Measurements from ENCODE around the gene PAPPA. TPM values are rescaled to one million over a fixed set of nuclear protein-coding genes. Genes with fewer than 3 reads are reported as not detected.

Gene PAPPA
- total RNA-seq, 1 donor from 2014 or later: 0.72 TPM

DNA sequence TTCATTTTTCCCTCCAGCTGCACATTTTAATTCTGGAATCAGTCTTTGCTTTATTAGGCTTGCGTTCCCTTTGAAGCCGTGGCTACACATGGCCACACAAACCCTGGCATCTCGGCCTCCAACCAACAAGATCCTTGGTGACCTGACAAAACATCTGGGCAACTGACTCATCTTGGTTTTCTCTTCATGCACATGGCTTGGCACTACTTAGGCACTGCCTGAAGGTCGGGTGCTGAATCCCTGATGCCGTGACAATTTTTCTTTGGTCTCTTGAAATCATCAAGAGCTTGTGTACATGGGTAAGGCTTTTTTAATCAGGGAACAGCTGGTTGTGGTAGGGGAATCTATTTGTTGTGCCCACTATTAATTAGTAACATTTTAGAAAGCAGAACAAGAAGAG lies 16.0 kb upstream of the PAPPA start:
- H3K36me3 Mint-ChIP-seq (ENCODE audit: low read depth): no peaks in the 10 kb centered on the region
- no peak for DNase-seq (ENCODE audit: low read depth, low spot score)
- H3K27me3 Mint-ChIP-seq (ENCODE audit: low read depth): peaks cover 19% of the 10 kb centered on the region
- no peak overlapping the region for H3K4me3 Mint-ChIP-seq
- no peak overlapping the region for H3K27ac Mint-ChIP-seq (ENCODE audit: unreplicated experiment)
- no peaks in the 10 kb centered on the region for H3K4me1 Mint-ChIP-seq
- H3K9me3 Mint-ChIP-seq: no peaks in the 10 kb centered on the region
- TF ChIP-seq, protein P1, sequence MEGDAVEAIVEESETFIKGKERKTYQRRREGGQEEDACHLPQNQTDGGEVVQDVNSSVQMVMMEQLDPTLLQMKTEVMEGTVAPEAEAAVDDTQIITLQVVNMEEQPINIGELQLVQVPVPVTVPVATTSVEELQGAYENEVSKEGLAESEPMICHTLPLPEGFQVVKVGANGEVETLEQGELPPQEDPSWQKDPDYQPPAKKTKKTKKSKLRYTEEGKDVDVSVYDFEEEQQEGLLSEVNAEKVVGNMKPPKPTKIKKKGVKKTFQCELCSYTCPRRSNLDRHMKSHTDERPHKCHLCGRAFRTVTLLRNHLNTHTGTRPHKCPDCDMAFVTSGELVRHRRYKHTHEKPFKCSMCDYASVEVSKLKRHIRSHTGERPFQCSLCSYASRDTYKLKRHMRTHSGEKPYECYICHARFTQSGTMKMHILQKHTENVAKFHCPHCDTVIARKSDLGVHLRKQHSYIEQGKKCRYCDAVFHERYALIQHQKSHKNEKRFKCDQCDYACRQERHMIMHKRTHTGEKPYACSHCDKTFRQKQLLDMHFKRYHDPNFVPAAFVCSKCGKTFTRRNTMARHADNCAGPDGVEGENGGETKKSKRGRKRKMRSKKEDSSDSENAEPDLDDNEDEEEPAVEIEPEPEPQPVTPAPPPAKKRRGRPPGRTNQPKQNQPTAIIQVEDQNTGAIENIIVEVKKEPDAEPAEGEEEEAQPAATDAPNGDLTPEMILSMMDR (conservative IDR thresholded peaks at IDR 0.05): no peak

DNA sequence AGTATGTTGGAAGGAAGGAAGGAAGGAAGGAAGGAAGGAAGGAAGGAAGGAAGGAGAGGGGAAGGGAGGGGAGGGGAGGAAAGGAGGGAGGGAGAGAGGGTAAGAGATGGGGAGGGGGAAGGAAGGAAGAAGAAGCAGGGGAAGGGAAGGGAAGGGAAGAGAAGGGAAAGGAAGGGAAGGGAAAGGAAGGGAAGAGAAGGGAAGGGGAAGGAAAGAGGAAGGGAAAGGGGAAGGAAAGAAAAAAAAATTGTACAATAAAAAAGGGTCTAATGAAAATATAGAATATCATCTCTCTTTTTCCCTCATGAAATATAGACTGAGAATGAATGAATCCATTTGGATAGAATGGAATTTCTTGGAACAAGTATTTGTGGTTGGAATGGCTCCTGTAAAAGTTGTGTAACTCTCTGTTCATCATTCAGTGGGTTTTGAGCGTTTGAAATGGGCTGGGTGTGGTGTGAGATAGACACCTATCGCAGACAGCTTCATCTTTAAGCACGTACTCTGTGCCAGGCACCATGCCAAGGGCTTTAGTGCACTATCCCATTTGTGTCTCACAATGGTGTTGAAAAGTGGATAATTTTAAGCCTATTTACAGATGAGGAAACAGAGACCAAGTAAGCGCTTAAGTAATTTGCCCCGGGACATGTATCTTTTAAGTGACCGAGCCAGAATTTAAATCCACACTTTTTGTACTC lies 11.6 kb upstream of the PAPPA start:
- no peak for DNase-seq (ENCODE audit: low read depth, low spot score)
- Mint-ChIP-seq H3K4me1 (no peaks in the 10 kb centered on the region), H3K9me3 (no peaks in the 10 kb centered on the region), H3K36me3 (ENCODE audit: low read depth) (no peaks in the 10 kb centered on the region), H3K4me3 (no peak overlapping the region), H3K27me3 (ENCODE audit: low read depth) (peaks cover 17% of the 10 kb centered on the region), H3K27ac (ENCODE audit: unreplicated experiment) (no peak overlapping the region)
- TF ChIP-seq, protein P1 (conservative IDR thresholded peaks at IDR 0.05): no peak

DNA sequence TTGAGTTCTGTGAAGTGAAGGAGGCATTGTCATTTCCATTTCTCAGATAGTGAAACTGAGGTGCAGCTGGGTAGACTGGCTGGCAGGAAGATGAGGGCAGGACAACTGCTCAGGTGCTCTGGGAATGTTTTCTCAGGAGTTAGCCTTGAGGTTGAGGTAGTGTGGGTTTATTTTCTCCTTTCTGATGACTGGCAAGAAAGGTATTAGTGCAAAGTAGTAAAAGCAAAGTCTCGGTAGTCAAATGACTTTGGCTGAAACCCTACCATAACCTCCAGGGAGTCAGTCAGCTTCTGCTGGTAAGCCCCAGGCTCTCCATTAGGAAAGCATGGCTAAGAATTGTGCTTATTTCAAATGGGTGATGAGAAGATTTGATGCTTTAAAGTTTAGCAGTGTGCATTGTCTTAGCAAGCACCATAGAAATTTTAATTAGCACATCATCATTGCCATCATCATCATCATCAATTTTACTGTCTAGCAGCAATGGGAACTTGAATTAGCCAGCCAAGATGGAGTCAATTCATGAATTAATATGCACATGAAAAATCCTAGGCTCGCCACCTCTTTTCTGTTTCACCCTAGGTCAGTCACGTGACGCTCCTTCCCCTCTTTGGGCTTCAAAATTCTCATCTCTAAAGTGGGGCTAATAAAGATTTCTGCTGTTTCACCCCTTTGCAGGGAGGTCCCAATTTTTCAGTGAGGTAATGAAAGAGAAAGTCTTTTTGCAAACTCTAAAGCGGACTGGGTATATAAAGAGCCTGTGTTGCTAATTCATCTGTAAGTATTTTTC lies 10.7 kb upstream of the PAPPA start:
- Mint-ChIP-seq H3K27ac (ENCODE audit: unreplicated experiment) (no peak overlapping the region), H3K27me3 (ENCODE audit: low read depth) (peaks cover 13% of the 10 kb centered on the region), H3K36me3 (ENCODE audit: low read depth) (no peaks in the 10 kb centered on the region), H3K4me1 (no peaks in the 10 kb centered on the region), H3K4me3 (no peak overlapping the region), H3K9me3 (no peaks in the 10 kb centered on the region)
- no peak for DNase-seq (ENCODE audit: low read depth, low spot score)
- TF ChIP-seq, protein P1 (conservative IDR thresholded peaks at IDR 0.05): no peak

DNA sequence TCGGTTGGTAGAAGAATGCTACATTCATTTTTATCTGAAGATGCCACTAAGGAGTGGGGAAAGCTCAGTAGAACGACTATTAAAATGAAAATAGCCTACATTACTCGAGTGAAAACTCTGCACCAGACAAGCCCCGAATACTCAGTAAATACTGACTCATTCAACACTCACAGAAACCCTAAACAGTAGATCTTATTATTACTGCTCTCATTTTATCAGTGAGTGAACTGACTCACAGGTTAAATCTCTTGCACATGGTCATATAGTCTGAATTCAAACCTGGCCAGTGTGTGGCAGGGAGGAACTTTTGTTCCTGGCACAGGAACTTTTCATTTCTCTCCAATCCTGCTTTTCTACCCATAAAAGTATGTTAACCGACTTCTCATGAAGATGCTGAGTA lies 9.6 kb upstream of the PAPPA start:
- H3K4me1 Mint-ChIP-seq: no peaks in the 10 kb centered on the region
- TF ChIP-seq, protein P1 (conservative IDR thresholded peaks at IDR 0.05): no peak
- no peak overlapping the region for H3K4me3 Mint-ChIP-seq
- H3K9me3 Mint-ChIP-seq: no peaks in the 10 kb centered on the region
- peaks cover 9% of the 10 kb centered on the region for H3K27me3 Mint-ChIP-seq (ENCODE audit: low read depth)
- H3K27ac Mint-ChIP-seq (ENCODE audit: unreplicated experiment): no peak overlapping the region
- no peak for DNase-seq (ENCODE audit: low read depth, low spot score)
- H3K36me3 Mint-ChIP-seq (ENCODE audit: low read depth): no peaks in the 10 kb centered on the region

DNA sequence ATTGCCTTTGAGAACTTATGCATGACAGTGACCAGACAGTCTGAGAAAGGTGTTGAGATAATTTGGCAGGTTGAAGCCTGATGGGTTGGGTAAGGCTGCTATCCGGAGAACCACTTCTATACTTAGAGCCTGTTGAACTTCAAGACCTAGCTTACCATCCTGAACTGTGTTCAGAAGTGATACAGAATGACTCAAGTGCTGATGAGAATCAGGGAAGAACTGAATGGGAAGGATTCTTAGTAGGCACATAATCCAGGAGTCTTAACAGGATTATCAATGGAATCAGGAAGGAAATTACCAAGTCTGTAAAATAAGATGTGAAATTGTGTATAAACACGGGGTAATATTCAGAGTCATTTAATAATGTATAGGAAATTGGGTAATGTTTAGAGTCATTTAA lies 9.0 kb upstream of the PAPPA start:
- Mint-ChIP-seq H3K4me3 (no peak overlapping the region), H3K4me1 (no peaks in the 10 kb centered on the region), H3K9me3 (no peaks in the 10 kb centered on the region), H3K36me3 (ENCODE audit: low read depth) (no peaks in the 10 kb centered on the region), H3K27ac (ENCODE audit: unreplicated experiment) (no peak overlapping the region), H3K27me3 (ENCODE audit: low read depth) (peaks cover 7% of the 10 kb centered on the region)
- DNase-seq (ENCODE audit: low read depth, low spot score): no peak
- TF ChIP-seq, protein P1 (conservative IDR thresholded peaks at IDR 0.05): no peak

Data from neural crest cell (in vitro differentiated cells).